SW 1271 (cell line): ENCODE results near the gene PYM1.
"Not testable (repeated sequence)": the region's sequence is repeated elsewhere in the genome, so short reads cannot be mapped to it uniquely, and the experiment has no call there.

Source experiments
- DNase-seq, 2 experiments: peaks; one replicate each; lab custom pipeline; 2025; lab: John Stamatoyannopoulos, UW

The PYM1 gene

GRCh38 chr12:55909513-55909884, 18.2 kb downstream of the PYM1 start:
- DNase-seq, result no peak

GRCh38 chr12:55908726-55909512, 18.8 kb downstream of the PYM1 start:
- no peak for DNase-seq

- no peak for DNase-seq
Measured at GRCh38 chr12:55906056-55906455, 21.6 kb downstream of the PYM1 start.

- DNase-seq, result no peak
Measured at GRCh38 chr12:55901881-55902490, 25.7 kb downstream of the PYM1 start.

GRCh38 chr12:55899082-55899481, 28.6 kb downstream of the PYM1 start:
- no peak for DNase-seq

GRCh38 chr12:55893723-55894122, 34.0 kb downstream of the PYM1 start:
- DNase-seq, result no peak

GRCh38 chr12:55891310-55891709, 36.4 kb downstream of the PYM1 start:
- no peak for DNase-seq

GRCh38 chr12:55885113-55885512, 42.6 kb downstream of the PYM1 start:
- DNase-seq, result no peak

- no peak for DNase-seq
Measured at GRCh38 chr12:55877824-55878223, 49.9 kb downstream of the PYM1 start.

GRCh38 chr12:55875704-55876467, 51.8 kb downstream of the PYM1 start:
- DNase-seq, result no peak

- DNase-seq, result no peak
Measured at GRCh38 chr12:55874443-55874842, 53.3 kb downstream of the PYM1 start.

- DNase-seq, result not testable (repeated sequence)
Measured at GRCh38 chr12:55866454-55867004, 61.2 kb downstream of the PYM1 start.

- no peak for DNase-seq
Measured at GRCh38 chr12:55865327-55865726, 62.4 kb downstream of the PYM1 start.

GRCh38 chr12:55862931-55863330, 64.8 kb downstream of the PYM1 start:
- not testable (repeated sequence) for DNase-seq

- DNase-seq, result no peak
Measured at GRCh38 chr12:55862286-55862685, 65.4 kb downstream of the PYM1 start.

GRCh38 chr12:55861871-55862270, 65.8 kb downstream of the PYM1 start:
- no peak for DNase-seq

- no peak for DNase-seq
Measured at GRCh38 chr12:55861396-55861795, 66.3 kb downstream of the PYM1 start.

GRCh38 chr12:55852740-55853139, 75.0 kb downstream of the PYM1 start:
- no peak for DNase-seq
